ENCODE results near the gene C12orf43.

C12orf43 gene

GRCh38 chr12:121026274-121027045, 10.2 kb upstream of the C12orf43 start:
- no peak for DNase-seq

- DNase-seq = no peak
Measured at GRCh38 chr12:121025442-121026226, 9.3 kb upstream of the C12orf43 start.

- no peak for DNase-seq
Measured at GRCh38 chr12:121023799-121024198, 7.5 kb upstream of the C12orf43 start.

GRCh38 chr12:121022713-121023112, 6.4 kb upstream of the C12orf43 start:
- DNase-seq = no peak

- no peak for DNase-seq
Measured at GRCh38 chr12:121021754-121022153, 5.5 kb upstream of the C12orf43 start.

- no peak for DNase-seq
Measured at GRCh38 chr12:121018860-121019617, 2.8 kb upstream of the C12orf43 start.

GRCh38 chr12:121017966-121018491, 1.7 kb upstream of the C12orf43 start:
- no peak for DNase-seq

- no peak for DNase-seq
Measured at GRCh38 chr12:121013715-121014114, 2.6 kb downstream of the C12orf43 start.

GRCh38 chr12:121011820-121012219, 4.5 kb downstream of the C12orf43 start:
- no peak for DNase-seq

- DNase-seq = no peak
Measured at GRCh38 chr12:121010860-121011259, 5.4 kb downstream of the C12orf43 start.

GRCh38 chr12:121009741-121010140, 6.5 kb downstream of the C12orf43 start:
- no peak for DNase-seq

GRCh38 chr12:121008347-121009098, 7.8 kb downstream of the C12orf43 start:
- no peak for DNase-seq

- no peak for DNase-seq
Measured at GRCh38 chr12:121005346-121005815, 10.9 kb downstream of the C12orf43 start.

GRCh38 chr12:121004253-121004815, 12.0 kb downstream of the C12orf43 start:
- no peak for DNase-seq

GRCh38 chr12:121003650-121004049, 12.6 kb downstream of the C12orf43 start:
- DNase-seq = no peak

- no peak for DNase-seq
Measured at GRCh38 chr12:121001841-121002483, 14.3 kb downstream of the C12orf43 start.

- DNase-seq = no peak
Measured at GRCh38 chr12:121001060-121001459, 15.2 kb downstream of the C12orf43 start.

- DNase-seq = no peak
Measured at GRCh38 chr12:121000530-121000929, 15.8 kb downstream of the C12orf43 start.

GRCh38 chr12:120999191-121000120, 16.8 kb downstream of the C12orf43 start:
- DNase-seq = no peak

GRCh38 chr12:120998435-120998834, 17.9 kb downstream of the C12orf43 start:
- DNase-seq = no peak

Measured in NCI-H2029 treated with DMSO at 0.1 percent for 48 hours (cell line).